ENCODE results near the gene SYTL3. TPM values are rescaled to one million over a fixed set of nuclear protein-coding genes. Genes with fewer than 3 reads are reported as not detected.
"Not testable (repeated sequence)": the region's sequence is repeated elsewhere in the genome, so short reads cannot be mapped to it uniquely, and the experiment has no call there.

SYTL3 gene
- total and polyA plus RNA-seq, 10 donors, result 5.9 to 48.3 (median 17.9) TPM

DNA sequence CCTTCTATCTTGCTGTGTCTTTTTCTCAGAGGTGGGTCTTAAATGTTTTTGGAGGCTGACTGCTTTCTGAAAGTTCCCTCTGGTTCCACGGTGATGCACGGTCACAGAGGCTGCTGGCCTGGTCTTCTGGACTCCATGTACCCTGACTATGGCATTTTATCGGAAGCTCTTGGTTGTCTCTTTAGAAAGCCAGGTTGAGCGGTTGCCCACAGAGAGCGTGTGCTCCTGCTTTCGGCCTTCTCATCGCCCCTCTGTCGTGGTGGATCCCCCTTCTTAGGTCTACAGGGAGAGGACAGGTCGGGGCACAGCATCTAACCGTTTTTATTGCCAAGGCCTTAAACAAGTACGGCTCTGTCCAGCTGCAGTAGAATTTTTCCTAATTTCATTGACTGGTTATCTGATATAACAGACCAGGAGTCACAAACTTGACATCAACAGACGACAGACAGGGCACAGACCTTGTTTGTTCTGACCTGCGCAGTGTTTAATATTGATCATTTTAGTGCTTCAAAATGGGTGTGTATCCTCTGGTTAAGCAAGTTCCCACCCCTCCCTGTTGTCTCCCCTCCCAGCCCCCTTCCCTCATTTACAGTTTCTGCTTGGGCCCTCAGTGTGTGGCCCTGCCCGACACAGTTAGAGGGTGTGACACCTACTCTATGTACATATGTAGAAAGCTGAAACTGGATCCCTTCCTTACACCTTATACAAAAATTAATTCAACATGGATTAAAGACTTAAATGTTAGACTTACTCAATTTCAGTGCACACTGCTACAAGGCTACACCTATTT is 24.7 kb downstream of the SYTL3 start:
- no peak for DNase-seq
- Histone ChIP-seq H3K4me1 (no peaks in the 10 kb centered on the region), H3K27ac (no peak overlapping the region), H3K9me3 (no peaks in the 10 kb centered on the region), H3K4me3 (no peak overlapping the region), H3K27me3 (replicated peaks in 1 of 7) (no peaks in the 10 kb centered on the region), H3K36me3 (peaks cover 0 to 52% (median 0%) of the 10 kb centered on the region in 6 donors)
- WGBS, 5 donors, result 93 to 97% (median 94%) methylated on average over 14 of the region's 14 CpGs
- intact Hi-C loops (cut with DNase I; ENCODE audit: low total_unique reads), result no loop called here
- TF ChIP-seq POLR2AphosphoS5 (IDR thresholded peaks at IDR 0.05) (no peak), POLR2A (IDR thresholded peaks at IDR 0.05) (no peak)
- TF ChIP-seq, protein P1, sequence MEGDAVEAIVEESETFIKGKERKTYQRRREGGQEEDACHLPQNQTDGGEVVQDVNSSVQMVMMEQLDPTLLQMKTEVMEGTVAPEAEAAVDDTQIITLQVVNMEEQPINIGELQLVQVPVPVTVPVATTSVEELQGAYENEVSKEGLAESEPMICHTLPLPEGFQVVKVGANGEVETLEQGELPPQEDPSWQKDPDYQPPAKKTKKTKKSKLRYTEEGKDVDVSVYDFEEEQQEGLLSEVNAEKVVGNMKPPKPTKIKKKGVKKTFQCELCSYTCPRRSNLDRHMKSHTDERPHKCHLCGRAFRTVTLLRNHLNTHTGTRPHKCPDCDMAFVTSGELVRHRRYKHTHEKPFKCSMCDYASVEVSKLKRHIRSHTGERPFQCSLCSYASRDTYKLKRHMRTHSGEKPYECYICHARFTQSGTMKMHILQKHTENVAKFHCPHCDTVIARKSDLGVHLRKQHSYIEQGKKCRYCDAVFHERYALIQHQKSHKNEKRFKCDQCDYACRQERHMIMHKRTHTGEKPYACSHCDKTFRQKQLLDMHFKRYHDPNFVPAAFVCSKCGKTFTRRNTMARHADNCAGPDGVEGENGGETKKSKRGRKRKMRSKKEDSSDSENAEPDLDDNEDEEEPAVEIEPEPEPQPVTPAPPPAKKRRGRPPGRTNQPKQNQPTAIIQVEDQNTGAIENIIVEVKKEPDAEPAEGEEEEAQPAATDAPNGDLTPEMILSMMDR (IDR thresholded peaks at IDR 0.05 in 8 of 11, conservative IDR thresholded peaks at IDR 0.05 in 3 of 11), result no peak

DNA sequence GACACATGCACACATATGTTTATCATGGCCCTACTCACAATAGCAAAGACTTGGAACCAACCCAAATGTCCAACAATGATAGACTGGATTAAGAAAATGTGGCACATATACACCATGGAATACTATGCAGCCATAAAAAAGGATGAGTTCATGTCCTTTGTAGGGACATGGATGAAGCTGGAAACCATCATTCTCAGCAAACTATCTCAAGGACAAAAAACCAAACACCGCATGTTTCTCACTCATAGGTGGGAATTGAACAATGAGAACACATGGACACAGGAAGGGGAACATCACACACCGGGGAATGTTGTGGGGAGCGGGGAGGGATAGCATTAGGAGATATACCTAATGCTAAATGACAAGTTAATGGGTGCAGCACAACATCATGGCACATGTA is 27.2 kb downstream of the SYTL3 start:
- H3K27me3 ChIP-seq (replicated peaks in 1 of 7); H3K4me3 ChIP-seq; H3K27ac ChIP-seq; H3K9me3 ChIP-seq; intact Hi-C loops (cut with DNase I; ENCODE audit: low total_unique reads); H3K4me1 ChIP-seq; DNase-seq: not testable (repeated sequence)
- H3K36me3 ChIP-seq, result peaks cover 0 to 64% (median 0%) of the 10 kb centered on the region in 6 donors
- WGBS, 5 donors, result 96 to 100% (median 97%) methylated on average over 3 of the region's 3 CpGs

DNA sequence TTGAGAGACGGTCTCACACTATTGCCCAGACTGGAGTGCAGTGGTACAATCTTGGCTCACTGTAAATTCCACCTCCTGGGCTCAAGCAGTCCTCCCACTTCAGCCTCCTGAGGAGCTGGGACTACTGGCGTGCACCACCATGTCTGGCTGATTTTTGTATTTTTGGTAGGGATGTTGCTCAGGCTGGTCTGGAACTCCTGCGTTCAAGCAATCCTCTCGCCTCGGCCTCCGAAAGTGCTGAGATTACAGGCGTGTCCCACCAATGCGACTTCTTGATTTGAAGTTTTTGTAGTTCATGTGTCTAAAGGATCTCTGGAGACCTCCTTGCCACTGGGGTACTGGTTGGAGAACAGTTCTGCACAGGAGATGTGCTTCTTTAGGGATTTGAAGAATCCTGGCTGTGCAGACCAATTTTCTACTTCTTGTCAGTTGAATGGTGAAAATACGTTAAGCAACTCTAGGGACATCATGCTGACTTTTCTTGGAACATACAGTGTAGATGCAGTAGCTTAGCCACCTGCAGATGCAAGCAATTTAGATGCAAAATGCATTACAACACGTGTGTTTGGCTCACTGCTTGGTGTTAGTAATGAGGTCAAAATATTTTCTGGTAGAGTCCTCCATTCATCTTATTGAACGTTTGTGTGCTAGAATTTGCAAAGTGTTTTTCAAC is 28.2 kb downstream of the SYTL3 start:
- intact Hi-C loops (cut with DNase I; ENCODE audit: low total_unique reads), result no loop called here
- H3K36me3 ChIP-seq, result peaks cover 0 to 67% (median 0%) of the 10 kb centered on the region in 6 donors
- TF ChIP-seq, protein P1 (IDR thresholded peaks at IDR 0.05 in 8 of 11, conservative IDR thresholded peaks at IDR 0.05 in 3 of 11), result no peak
- TF ChIP-seq POLR2A (IDR thresholded peaks at IDR 0.05) (no peak), POLR2AphosphoS5 (IDR thresholded peaks at IDR 0.05) (no peak)
- 85 to 92% (median 91%) methylated on average over 11 of the region's 11 CpGs for WGBS, 5 donors
- DNase-seq, result no peak
- no peak overlapping the region for H3K4me3 ChIP-seq
- no peaks in the 10 kb centered on the region for H3K27me3 ChIP-seq (replicated peaks in 1 of 7)
- no peaks in the 10 kb centered on the region for H3K9me3 ChIP-seq
- H3K4me1 ChIP-seq, result no peaks in the 10 kb centered on the region
- no peak overlapping the region for H3K27ac ChIP-seq

DNA sequence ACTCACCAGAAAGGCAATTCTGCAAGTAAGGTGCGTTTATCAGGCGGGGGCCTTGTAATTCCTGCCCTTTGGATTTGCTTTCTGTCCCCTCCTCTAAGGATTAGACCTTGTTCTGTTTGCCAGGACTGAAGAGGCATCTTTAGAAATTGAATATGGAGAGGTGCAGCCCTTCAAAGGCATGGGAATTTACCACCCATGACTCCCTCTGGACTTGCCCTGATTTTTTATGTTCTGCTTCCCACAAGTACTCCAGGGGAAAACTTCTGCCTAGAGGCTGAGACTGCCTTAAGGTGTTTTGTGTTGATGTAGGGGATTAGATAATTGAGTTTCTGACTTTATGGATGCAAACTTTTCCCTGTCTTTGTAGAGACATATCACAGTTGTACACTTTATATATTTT is 30.2 kb downstream of the SYTL3 start:
- Histone ChIP-seq H3K4me3 (no peak overlapping the region), H3K9me3 (no peaks in the 10 kb centered on the region), H3K27ac (no peak overlapping the region), H3K4me1 (peaks cover 0 to 2% (median 0%) of the 10 kb centered on the region in 6 donors), H3K27me3 (replicated peaks in 1 of 7) (no peaks in the 10 kb centered on the region), H3K36me3 (peaks cover 0 to 69% (median 0%) of the 10 kb centered on the region in 6 donors)
- no peak for DNase-seq
- 85 to 99% (median 95%) methylated on average over 2 of the region's 2 CpGs for WGBS, 5 donors
- no peak for TF ChIP-seq POLR2AphosphoS5 (IDR thresholded peaks at IDR 0.05)
- no peak for TF ChIP-seq POLR2A (IDR thresholded peaks at IDR 0.05)
- TF ChIP-seq, protein P1 (IDR thresholded peaks at IDR 0.05 in 8 of 11, conservative IDR thresholded peaks at IDR 0.05 in 3 of 11), result no peak
- intact Hi-C loops (cut with DNase I; ENCODE audit: low total_unique reads), result no loop called here

All from spleen (tissue), 11 donors.